Measurements from ENCODE around the gene SNCG.

GRCh38 chr10:87000491-87000890 lies 42.1 kb downstream of the SNCG start:
- no peak for TF ChIP-seq CTCF (conservative IDR thresholded peaks at IDR 0.05; ENCODE audit: low read depth in 2 of 2)
- TF ChIP-seq POLR2AphosphoS5 (IDR thresholded peaks at IDR 0.05; ENCODE audit: low read depth) = no peak
- TF ChIP-seq EZH2phosphoT487 (IDR thresholded peaks at IDR 0.05; ENCODE audit: unreplicated experiment) = no peak
- no peak for TF ChIP-seq JUNB (IDR thresholded peaks at IDR 0.05; ENCODE audit: unreplicated experiment)
- TF ChIP-seq, protein P1, sequence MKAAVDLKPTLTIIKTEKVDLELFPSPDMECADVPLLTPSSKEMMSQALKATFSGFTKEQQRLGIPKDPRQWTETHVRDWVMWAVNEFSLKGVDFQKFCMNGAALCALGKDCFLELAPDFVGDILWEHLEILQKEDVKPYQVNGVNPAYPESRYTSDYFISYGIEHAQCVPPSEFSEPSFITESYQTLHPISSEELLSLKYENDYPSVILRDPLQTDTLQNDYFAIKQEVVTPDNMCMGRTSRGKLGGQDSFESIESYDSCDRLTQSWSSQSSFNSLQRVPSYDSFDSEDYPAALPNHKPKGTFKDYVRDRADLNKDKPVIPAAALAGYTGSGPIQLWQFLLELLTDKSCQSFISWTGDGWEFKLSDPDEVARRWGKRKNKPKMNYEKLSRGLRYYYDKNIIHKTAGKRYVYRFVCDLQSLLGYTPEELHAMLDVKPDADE (IDR thresholded peaks at IDR 0.05) = no peak
- TF ChIP-seq, protein P2, sequence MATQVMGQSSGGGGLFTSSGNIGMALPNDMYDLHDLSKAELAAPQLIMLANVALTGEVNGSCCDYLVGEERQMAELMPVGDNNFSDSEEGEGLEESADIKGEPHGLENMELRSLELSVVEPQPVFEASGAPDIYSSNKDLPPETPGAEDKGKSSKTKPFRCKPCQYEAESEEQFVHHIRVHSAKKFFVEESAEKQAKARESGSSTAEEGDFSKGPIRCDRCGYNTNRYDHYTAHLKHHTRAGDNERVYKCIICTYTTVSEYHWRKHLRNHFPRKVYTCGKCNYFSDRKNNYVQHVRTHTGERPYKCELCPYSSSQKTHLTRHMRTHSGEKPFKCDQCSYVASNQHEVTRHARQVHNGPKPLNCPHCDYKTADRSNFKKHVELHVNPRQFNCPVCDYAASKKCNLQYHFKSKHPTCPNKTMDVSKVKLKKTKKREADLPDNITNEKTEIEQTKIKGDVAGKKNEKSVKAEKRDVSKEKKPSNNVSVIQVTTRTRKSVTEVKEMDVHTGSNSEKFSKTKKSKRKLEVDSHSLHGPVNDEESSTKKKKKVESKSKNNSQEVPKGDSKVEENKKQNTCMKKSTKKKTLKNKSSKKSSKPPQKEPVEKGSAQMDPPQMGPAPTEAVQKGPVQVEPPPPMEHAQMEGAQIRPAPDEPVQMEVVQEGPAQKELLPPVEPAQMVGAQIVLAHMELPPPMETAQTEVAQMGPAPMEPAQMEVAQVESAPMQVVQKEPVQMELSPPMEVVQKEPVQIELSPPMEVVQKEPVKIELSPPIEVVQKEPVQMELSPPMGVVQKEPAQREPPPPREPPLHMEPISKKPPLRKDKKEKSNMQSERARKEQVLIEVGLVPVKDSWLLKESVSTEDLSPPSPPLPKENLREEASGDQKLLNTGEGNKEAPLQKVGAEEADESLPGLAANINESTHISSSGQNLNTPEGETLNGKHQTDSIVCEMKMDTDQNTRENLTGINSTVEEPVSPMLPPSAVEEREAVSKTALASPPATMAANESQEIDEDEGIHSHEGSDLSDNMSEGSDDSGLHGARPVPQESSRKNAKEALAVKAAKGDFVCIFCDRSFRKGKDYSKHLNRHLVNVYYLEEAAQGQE (IDR thresholded peaks at IDR 0.05; ENCODE audit: unreplicated experiment) = no peak
- no peak for TF ChIP-seq EZH2 (IDR thresholded peaks at IDR 0.05; ENCODE audit: low read depth, unreplicated experiment)
- TF ChIP-seq ZNF462 (CRISPR knock-in tag; IDR thresholded peaks at IDR 0.05) = no peak
- no peak for TF ChIP-seq STAT1 (IDR thresholded peaks at IDR 0.05; ENCODE audit: unreplicated experiment)
- no peak for TF ChIP-seq ZNF114 (CRISPR knock-in tag; IDR thresholded peaks at IDR 0.05)
